MCF 10A (cell line): ENCODE results near the gene JPH3. TPM values are rescaled to one million over a fixed set of nuclear protein-coding genes. Genes with fewer than 3 reads are reported as not detected.

Source experiments
- BruUV-seq: library from RNA; stranded (reverse); fragments of 400-500 nt; replicated peaks from 2 replicates; lab custom pipeline; 2021; lab: Mats Ljungman, UMichigan
- CTCF ChIA-PET: fragments of 300-600 bp; sonication (Branson Sonifier 250); formaldehyde crosslinking; extraction: SDS; loops from one replicate; lab custom pipeline; 2021; ENCODE audit warnings: antibody characterized with exemption, inconsistent platforms; lab: Yijun Ruan, JAX
- POLR2A ChIA-PET: fragments of 300-600, 350-650 bp; sonication (Branson Sonifier 250); formaldehyde crosslinking; extraction: SDS; loops from one replicate; lab custom pipeline; 2020; ENCODE audit warnings: antibody characterized with exemption, inconsistent platforms; lab: Yijun Ruan, JAX
- DNase-seq: peaks from one replicate; pipeline ENCODE4 v3.0.0-alpha.2; 2018; ENCODE audit not compliant: unreplicated experiment
- H3K27ac Mint-ChIP-seq: one replicate; pipeline ENCODE4 v1.8.0; 2022; ENCODE audit warnings: mild to moderate bottlenecking, low read depth, mixed read lengths; ENCODE audit not compliant: unreplicated experiment
- H3K27me3 Mint-ChIP-seq: one replicate; pipeline ENCODE4 v1.8.0; 2022; ENCODE audit warnings: mixed read lengths; ENCODE audit not compliant: insufficient read depth, unreplicated experiment
- H3K36me3 Mint-ChIP-seq: one replicate; pipeline ENCODE4 v1.8.0; 2022; ENCODE audit warnings: mild to moderate bottlenecking, moderate library complexity, mixed read lengths; ENCODE audit not compliant: insufficient read depth, unreplicated experiment
- H3K4me1 Mint-ChIP-seq: one replicate; pipeline ENCODE4 v1.8.0; 2022; ENCODE audit warnings: mixed read lengths; ENCODE audit not compliant: insufficient read depth, unreplicated experiment
- H3K4me3 Mint-ChIP-seq: one replicate; pipeline ENCODE4 v1.8.0; 2022; ENCODE audit warnings: mild to moderate bottlenecking, moderate library complexity, mixed read lengths; ENCODE audit not compliant: unreplicated experiment
- H3K9me3 Mint-ChIP-seq: one replicate; pipeline ENCODE4 v1.8.0; 2022; ENCODE audit warnings: mixed read lengths; ENCODE audit not compliant: unreplicated experiment
- intact Hi-C: fragments of 100-400 bp; cut with micrococcal nuclease; formaldehyde crosslinking; loops from 2 replicates; pipeline ENCODE4 v1.14.1; 2022
- total RNA-seq: library from RNA; stranded (reverse); gene quantifications from 2 replicates; pipeline ENCODE4 v1.2.3, GENCODE V29; 2022
- TF ChIP-seq, protein P1 (sequence below): fragments of 200-600 bp; IDR thresholded peaks from one replicate; pipeline ENCODE4 v1.8.0; 2022; ENCODE audit warnings: antibody characterized with exemption, mild to moderate bottlenecking; ENCODE audit not compliant: unreplicated experiment

The JPH3 gene
- total RNA-seq, 1 experiment from 2014 or later: not detected

DNA sequence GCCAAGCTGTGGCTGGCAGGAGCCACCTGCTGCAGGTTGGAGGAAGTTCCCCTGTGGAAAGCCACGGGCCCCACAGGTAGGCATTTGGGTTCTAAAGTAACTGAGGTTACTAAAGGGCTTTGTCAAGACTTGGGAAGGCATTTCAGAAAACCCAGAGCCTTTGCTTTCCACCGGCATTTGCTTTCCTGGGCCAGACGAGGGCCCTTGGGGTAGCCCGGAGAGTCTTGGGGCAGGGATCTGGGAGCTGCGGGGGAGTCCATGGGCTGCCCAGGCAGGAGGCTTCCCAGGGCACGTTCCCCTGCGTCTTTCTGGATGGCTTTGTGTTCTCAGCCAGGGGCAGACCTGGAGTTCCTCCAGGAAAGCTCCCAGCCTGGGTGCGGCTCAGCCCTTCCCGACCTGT lies 43.5 kb downstream of the JPH3 start:
- Mint-ChIP-seq H3K27me3 (peaks cover 75% of the 10 kb centered on the region), H3K4me1 (no peaks in the 10 kb centered on the region), H3K4me3 (no peak overlapping the region), H3K27ac (no peak overlapping the region), H3K36me3 (no peaks in the 10 kb centered on the region), H3K9me3 (no peaks in the 10 kb centered on the region)
- CTCF ChIA-PET: interaction anchor here (1.4 kb wide), 1 partner anchor 9 kb away, joined by 9 read pairs; no protein-coding TSS in a partner anchor
- TF ChIP-seq, protein P1, sequence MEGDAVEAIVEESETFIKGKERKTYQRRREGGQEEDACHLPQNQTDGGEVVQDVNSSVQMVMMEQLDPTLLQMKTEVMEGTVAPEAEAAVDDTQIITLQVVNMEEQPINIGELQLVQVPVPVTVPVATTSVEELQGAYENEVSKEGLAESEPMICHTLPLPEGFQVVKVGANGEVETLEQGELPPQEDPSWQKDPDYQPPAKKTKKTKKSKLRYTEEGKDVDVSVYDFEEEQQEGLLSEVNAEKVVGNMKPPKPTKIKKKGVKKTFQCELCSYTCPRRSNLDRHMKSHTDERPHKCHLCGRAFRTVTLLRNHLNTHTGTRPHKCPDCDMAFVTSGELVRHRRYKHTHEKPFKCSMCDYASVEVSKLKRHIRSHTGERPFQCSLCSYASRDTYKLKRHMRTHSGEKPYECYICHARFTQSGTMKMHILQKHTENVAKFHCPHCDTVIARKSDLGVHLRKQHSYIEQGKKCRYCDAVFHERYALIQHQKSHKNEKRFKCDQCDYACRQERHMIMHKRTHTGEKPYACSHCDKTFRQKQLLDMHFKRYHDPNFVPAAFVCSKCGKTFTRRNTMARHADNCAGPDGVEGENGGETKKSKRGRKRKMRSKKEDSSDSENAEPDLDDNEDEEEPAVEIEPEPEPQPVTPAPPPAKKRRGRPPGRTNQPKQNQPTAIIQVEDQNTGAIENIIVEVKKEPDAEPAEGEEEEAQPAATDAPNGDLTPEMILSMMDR: no peak
- POLR2A ChIA-PET: interaction anchor here (0.7 kb wide), 1 partner anchor 241 kb away, joined by 3 read pairs; no protein-coding TSS in a partner anchor
- intact Hi-C loops: no loop called here
- no TSS peak for BruUV-seq
- DNase-seq: no peak

DNA sequence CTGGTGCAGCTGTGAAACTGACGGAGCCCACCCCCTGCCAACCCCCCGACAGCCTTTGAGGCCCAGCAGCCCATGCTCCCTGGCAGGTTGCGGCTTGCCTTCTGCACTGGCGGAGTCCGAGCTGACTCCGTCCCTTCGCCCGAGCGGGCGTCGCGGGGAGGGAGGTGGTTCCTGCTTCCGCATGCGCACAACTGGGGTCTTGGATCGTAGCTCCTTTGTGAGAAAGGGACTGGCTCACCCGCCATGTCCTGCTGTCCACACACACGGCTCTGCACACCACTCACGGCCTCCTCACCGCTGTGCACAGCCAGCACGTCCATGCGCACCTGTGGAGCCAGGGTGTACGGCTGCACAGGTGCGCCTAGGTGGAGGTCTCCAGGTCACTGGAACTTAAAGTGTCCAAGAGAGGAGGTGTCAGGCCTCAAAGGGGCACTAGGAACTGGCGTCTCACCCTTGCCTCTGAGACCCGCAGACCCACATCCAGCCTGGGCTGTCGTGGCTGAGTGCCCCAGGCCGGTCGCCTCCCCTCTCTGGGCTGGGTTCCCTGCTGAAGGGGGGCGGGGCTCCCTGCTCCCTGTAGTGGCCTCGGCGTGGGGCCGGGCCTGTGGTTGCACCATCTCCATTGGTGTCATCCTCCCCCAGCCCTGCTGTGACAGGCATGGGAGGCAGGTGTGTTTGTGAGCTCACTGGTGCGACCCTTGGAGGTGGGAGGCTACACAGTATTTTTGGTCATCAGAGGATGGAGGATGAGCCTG lies 45.3 kb downstream of the JPH3 start:
- H3K4me3 Mint-ChIP-seq: no peak overlapping the region

DNA sequence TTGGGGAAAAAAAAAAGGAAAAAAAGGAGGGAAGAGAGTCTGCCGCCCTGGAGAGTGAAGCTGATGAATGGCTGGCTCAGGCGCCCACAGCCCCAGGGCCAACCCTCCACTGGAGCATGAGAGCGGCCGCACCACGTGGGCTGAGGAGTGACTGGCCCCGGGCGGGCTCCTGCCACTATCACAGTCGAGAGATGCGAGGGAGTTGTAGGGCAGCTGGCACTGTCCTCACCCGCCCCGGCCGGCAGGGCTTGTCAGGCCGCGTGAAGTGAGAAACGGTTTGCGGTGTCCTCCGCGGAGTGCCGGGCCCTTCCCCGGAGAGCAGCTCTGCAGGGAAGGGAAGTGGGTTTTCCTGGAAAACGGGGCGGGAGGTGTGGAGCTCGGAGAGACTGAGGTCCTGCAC lies 45.9 kb downstream of the JPH3 start:
- H3K4me1 Mint-ChIP-seq: no peaks in the 10 kb centered on the region
- ChIA-PET POLR2A (no interaction called here), CTCF (interaction anchor here (0.6 to 5.4 kb wide), 5 partner anchors 12 to 1642 kb away, joined by 3 to 31 read pairs (median 3); no protein-coding TSS in a partner anchor)
- peaks cover 62% of the 10 kb centered on the region for H3K27me3 Mint-ChIP-seq
- intact Hi-C loops: no loop called here
- BruUV-seq: no TSS peak
- H3K36me3 Mint-ChIP-seq: no peaks in the 10 kb centered on the region
- no peaks in the 10 kb centered on the region for H3K9me3 Mint-ChIP-seq
- H3K27ac Mint-ChIP-seq: no peak overlapping the region
- TF ChIP-seq, protein P1: no peak
- DNase-seq: no peak
- H3K4me3 Mint-ChIP-seq: no peak overlapping the region

More for the DNA sequence above, 45.3 kb downstream of the JPH3 start:
- Mint-ChIP-seq H3K27ac (no peak overlapping the region), H3K9me3 (no peaks in the 10 kb centered on the region), H3K36me3 (no peaks in the 10 kb centered on the region), H3K27me3 (peaks cover 68% of the 10 kb centered on the region), H3K4me1 (no peaks in the 10 kb centered on the region)
- BruUV-seq: no TSS peak
- DNase-seq: no peak
- CTCF ChIA-PET: interaction anchor here (0.6 to 5.4 kb wide), 5 partner anchors 11 to 1643 kb away, joined by 3 to 31 read pairs (median 4); no protein-coding TSS in a partner anchor
- POLR2A ChIA-PET: no interaction called here
- TF ChIP-seq, protein P1: no peak
- intact Hi-C loops: no loop called here

DNA sequence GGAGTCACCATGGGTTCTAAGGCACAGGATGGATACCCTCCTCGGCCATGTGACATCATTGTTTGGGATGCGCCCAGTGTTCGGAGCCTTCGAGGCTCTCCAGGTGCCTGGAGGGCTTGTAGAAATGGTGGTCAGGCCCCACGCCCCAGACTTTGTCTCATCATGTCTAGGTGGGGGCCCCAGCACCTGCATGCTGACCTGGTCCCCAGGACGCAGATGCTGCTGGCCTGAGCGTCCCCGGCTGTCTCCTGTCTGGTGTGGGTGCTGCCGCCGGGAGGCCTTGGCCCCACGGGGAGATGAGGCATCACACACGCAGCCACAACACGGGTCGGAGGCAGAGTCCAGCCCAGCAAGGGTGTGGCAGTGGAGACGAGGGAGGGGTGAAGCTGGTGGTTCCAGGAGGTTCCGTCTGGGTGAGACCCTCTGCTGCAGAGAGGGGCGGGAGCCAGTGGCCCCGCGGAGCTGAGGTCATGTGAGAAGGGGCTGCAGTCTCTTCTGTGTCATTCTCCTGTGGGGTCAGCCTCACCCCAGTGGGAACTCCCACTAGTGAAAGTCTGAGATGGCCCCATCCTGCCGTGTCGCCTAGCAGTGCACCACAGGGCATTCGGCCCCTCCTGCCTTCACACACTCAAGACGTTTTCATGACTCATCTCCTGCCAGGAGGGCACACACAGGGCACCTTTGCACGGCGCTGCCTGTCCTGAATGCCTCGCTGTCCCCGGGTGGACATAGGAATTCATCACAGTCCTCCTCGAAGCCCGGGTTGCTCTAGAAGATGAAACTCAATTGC lies 46.6 kb downstream of the JPH3 start:
- intact Hi-C loops: no loop called here
- Mint-ChIP-seq H3K36me3 (no peaks in the 10 kb centered on the region), H3K27me3 (peaks cover 56% of the 10 kb centered on the region), H3K4me3 (no peak overlapping the region), H3K9me3 (no peaks in the 10 kb centered on the region), H3K4me1 (no peaks in the 10 kb centered on the region), H3K27ac (no peak overlapping the region)
- TF ChIP-seq, protein P1: no peak
- no peak for DNase-seq
- ChIA-PET CTCF (interaction anchor here (0.6 to 5.4 kb wide), 5 partner anchors 12 to 1642 kb away, joined by 3 to 31 read pairs (median 3); no protein-coding TSS in a partner anchor), POLR2A (no interaction called here)
- BruUV-seq: no TSS peak
